ENCODE measurements around the gene OTOL1.

OTOL1 gene

DNA sequence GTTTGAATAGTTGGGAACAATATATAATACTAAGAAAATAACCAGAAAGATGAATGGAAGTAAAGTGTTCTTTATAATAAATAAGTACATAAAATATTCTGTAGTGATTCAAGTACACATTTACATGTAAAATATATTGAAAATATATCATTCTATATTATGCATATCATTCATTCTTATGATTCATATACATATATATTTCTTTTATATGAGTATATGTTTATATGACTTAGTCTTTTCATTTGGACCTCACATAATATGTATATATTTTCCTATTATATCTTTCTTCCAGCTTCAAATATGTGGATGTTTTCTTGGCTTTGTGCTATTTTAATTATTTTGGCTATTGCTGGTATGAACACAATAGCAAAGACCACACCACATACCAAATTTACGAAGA, at the start of gene OTOL1:
OTOL1 (plus strand) TSS at position 301 of the 400 bp plus-strand sequence; CDS start at position 301, 0 bp downstream.
- H3K4me3 ChIP-seq (ENCODE audit: low read depth, low read length) = no peak within 1 kb of the TSS
- TF ChIP-seq MYC (IDR thresholded peaks at IDR 0.05; ENCODE audit: low read depth, low read length) (no peak), CTCF (IDR thresholded peaks at IDR 0.05; ENCODE audit: low read depth, low read length) (no peak), POLR2A (IDR thresholded peaks at IDR 0.05; ENCODE audit: extremely low read depth, insufficient read length) (no peak)
- TF ChIP-seq, protein P1, sequence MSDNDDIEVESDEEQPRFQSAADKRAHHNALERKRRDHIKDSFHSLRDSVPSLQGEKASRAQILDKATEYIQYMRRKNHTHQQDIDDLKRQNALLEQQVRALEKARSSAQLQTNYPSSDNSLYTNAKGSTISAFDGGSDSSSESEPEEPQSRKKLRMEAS (IDR thresholded peaks at IDR 0.05; ENCODE audit: low read depth, low read length) = no peak
- DNase-seq (ENCODE audit: low read depth) = no peak

DNA sequence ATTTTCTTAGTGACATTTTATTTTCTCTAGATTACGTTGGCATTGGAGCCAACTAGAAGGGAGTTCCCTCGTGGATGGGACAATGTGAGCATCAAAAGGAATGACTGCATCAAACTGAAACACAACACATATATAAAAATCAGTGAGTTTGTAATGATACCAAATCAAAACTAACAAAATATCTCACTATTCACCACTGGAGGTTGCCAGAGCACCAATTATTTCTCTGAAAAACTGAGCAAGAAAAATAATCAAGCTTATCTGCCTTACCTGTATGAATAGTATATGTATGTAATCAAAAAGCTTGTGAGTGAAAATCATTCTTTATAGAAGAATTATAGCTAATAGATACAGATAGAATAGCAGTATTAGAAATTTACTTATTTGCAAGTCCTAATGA, 46.8 kb upstream of the OTOL1 start:
- TF ChIP-seq MYC (IDR thresholded peaks at IDR 0.05; ENCODE audit: low read depth, low read length) (no peak), CTCF (IDR thresholded peaks at IDR 0.05; ENCODE audit: low read depth, low read length) (no peak), POLR2A (IDR thresholded peaks at IDR 0.05; ENCODE audit: extremely low read depth, insufficient read length) (no peak)
- TF ChIP-seq, protein P1 (IDR thresholded peaks at IDR 0.05; ENCODE audit: low read depth, low read length) = no peak
- H3K4me3 ChIP-seq (ENCODE audit: low read depth, low read length) = no peak overlapping the region
- DNase-seq (ENCODE audit: low read depth) = no peak

- H3K4me3 ChIP-seq (ENCODE audit: low read depth, low read length) = no peak overlapping the region
- TF ChIP-seq CTCF (IDR thresholded peaks at IDR 0.05; ENCODE audit: low read depth, low read length) (no peak), MYC (IDR thresholded peaks at IDR 0.05; ENCODE audit: low read depth, low read length) (no peak), POLR2A (IDR thresholded peaks at IDR 0.05; ENCODE audit: extremely low read depth, insufficient read length) (no peak)
- TF ChIP-seq, protein P1 (IDR thresholded peaks at IDR 0.05; ENCODE audit: low read depth, low read length) = no peak
- DNase-seq (ENCODE audit: low read depth) = no peak
Measured at GRCh38 chr3:161452179-161452578, 44.4 kb upstream of the OTOL1 start.

DNA sequence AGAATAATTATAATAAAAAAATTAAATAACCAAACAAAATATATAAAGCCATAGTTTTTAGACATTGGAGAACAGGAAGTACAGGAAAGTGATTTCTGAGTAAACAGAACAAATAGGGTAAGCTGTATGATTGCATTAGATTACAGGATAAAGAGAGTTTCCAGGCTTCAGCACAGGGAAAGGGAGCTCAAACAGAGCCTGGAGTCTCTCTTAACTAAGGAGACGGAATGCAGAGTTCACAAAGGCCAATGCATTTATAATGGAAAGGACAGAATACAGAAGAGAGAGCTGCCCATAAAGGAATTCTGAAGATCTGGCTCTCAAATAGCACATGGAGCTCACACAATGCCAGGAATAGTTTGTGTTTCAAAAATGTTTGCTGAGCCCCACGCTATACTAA, 42.0 kb upstream of the OTOL1 start:
- no peak for DNase-seq (ENCODE audit: low read depth)
- TF ChIP-seq, protein P1 (IDR thresholded peaks at IDR 0.05; ENCODE audit: low read depth, low read length) = no peak
- TF ChIP-seq CTCF (IDR thresholded peaks at IDR 0.05; ENCODE audit: low read depth, low read length) (no peak), MYC (IDR thresholded peaks at IDR 0.05; ENCODE audit: low read depth, low read length) (no peak), POLR2A (IDR thresholded peaks at IDR 0.05; ENCODE audit: extremely low read depth, insufficient read length) (no peak)
- no peak overlapping the region for H3K4me3 ChIP-seq (ENCODE audit: low read depth, low read length)

DNA sequence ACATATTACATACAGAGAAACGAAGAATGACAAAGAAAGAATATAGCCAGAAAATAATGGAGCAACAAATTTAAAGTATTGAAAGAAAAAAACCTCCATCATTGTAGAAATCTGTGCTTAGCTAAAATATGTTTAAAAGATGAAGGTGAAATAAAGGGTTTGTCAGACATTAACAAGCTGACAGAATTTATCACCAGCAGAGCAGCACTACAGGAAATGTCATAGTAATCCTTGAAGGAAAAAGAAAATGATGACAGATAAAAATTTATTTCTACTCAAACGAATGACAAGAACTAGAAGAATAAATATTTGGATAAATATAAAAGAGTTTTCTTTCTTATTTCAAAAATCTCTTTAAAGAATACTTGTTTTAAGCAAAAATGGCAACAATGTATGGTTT, 40.6 kb upstream of the OTOL1 start:
- DNase-seq (ENCODE audit: low read depth) = no peak
- TF ChIP-seq CTCF (IDR thresholded peaks at IDR 0.05; ENCODE audit: low read depth, low read length) (no peak), POLR2A (IDR thresholded peaks at IDR 0.05; ENCODE audit: extremely low read depth, insufficient read length) (no peak)
- H3K4me3 ChIP-seq (ENCODE audit: low read depth, low read length) = no peak overlapping the region

DNA sequence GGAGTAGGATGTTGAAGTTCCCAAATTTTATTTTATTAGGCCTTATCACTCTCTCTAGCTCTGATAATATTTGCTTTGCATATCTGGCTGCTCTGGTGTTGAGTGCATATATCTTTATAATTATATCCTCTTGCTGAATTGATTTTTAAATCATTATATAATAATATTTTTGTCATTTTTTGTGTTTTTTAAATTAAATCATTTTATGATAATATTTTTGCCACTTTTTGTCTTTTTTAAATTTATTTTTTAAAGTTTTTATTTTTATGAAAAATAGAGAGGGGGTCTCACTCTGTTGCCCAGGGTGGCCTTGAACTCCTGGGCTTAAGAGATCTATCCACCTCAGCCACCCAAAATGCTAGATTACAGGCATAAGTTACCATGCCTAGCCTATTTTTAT, 34.5 kb upstream of the OTOL1 start:
- no peak for DNase-seq (ENCODE audit: low read depth)
- TF ChIP-seq POLR2A (IDR thresholded peaks at IDR 0.05; ENCODE audit: extremely low read depth, insufficient read length) (no peak), MYC (IDR thresholded peaks at IDR 0.05; ENCODE audit: low read depth, low read length) (no peak), CTCF (IDR thresholded peaks at IDR 0.05; ENCODE audit: low read depth, low read length) (no peak)
- TF ChIP-seq, protein P1 (IDR thresholded peaks at IDR 0.05; ENCODE audit: low read depth, low read length) = no peak
- no peak overlapping the region for H3K4me3 ChIP-seq (ENCODE audit: low read depth, low read length)
